ENCODE data around the gene KAZN.

DNA sequence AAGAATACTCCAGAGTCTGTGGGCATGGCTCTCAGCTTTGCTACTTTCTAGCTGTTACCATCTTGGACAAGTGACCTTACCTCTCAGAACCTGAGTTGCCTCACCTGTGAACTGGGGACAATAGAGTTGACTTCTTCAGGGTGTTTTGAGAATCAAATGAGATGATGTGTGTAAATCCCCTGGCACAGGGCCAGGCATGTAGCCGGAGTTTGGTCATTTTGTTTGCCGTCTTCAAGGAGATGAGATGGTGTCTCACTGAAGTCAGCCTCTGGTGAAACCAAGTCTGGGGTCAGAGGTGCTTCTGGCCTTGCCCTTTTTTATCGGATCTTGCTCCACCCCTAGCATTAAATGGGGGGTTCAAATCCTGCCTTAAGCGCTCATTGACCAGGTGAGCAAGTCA, 405.9 kb downstream of the KAZN start:
- TF ChIP-seq, protein P1, sequence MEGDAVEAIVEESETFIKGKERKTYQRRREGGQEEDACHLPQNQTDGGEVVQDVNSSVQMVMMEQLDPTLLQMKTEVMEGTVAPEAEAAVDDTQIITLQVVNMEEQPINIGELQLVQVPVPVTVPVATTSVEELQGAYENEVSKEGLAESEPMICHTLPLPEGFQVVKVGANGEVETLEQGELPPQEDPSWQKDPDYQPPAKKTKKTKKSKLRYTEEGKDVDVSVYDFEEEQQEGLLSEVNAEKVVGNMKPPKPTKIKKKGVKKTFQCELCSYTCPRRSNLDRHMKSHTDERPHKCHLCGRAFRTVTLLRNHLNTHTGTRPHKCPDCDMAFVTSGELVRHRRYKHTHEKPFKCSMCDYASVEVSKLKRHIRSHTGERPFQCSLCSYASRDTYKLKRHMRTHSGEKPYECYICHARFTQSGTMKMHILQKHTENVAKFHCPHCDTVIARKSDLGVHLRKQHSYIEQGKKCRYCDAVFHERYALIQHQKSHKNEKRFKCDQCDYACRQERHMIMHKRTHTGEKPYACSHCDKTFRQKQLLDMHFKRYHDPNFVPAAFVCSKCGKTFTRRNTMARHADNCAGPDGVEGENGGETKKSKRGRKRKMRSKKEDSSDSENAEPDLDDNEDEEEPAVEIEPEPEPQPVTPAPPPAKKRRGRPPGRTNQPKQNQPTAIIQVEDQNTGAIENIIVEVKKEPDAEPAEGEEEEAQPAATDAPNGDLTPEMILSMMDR (IDR thresholded peaks at IDR 0.05) = no peak
- no peak for TF ChIP-seq POLR2A (IDR thresholded peaks at IDR 0.05)

Measured in body of pancreas (tissue), 4 donors.